ENCODE data around the gene SPRR5. TPM values are rescaled to one million over a fixed set of nuclear protein-coding genes. Genes with fewer than 3 reads are reported as not detected.

Gene SPRR5
- total and polyA plus RNA-seq, 4 donors, result not detected

GRCh38 chr1:152902636-152903035 lies 44.4 kb upstream of the SPRR5 start:
- Histone ChIP-seq H3K4me3 (ENCODE audit: low read depth in 1 of 3, low read length in 3 of 3) (no peak overlapping the region), H3K9me3 (ENCODE audit: control insufficient read depth in 4 of 4, low read length in 3 of 4) (no peaks in the 10 kb centered on the region), H3K4me1 (ENCODE audit: control insufficient read depth in 4 of 4, insufficient read depth in 4 of 4, low read length in 3 of 4) (no peaks in the 10 kb centered on the region), H3K27ac (ENCODE audit: low read depth in 1 of 2, low read length in 2 of 2) (no peak overlapping the region), H3K27me3 (ENCODE audit: control insufficient read depth in 4 of 4, insufficient read depth in 4 of 4, low read length in 3 of 4) (no peaks in the 10 kb centered on the region), H3K9ac (ENCODE audit: low read depth in 1 of 2, low read length in 2 of 2) (no peak overlapping the region), H3K36me3 (ENCODE audit: control insufficient read depth in 4 of 4, insufficient read depth in 3 of 4, low read depth in 1 of 4, low read length in 3 of 4) (no peaks in the 10 kb centered on the region)
- no peak for TF ChIP-seq MAX (IDR thresholded peaks at IDR 0.05)
- no peak for TF ChIP-seq HNF4A (conservative IDR thresholded peaks at IDR 0.05)
- no peak for TF ChIP-seq FOXA1 (IDR thresholded peaks at IDR 0.05)
- DNase-seq (ENCODE audit: low spot score), result no peak
- 82% methylated on average over 4 of the region's 4 CpGs for WGBS

GRCh38 chr1:152904688-152905440 lies 42.1 kb upstream of the SPRR5 start:
- H3K9ac ChIP-seq (ENCODE audit: low read depth in 1 of 2, low read length in 2 of 2), result no peak overlapping the region
- 83% methylated on average over 7 of the region's 7 CpGs for whole genome bisulfite sequencing
- H3K27me3 ChIP-seq (ENCODE audit: control insufficient read depth in 4 of 4, insufficient read depth in 4 of 4, low read length in 3 of 4), result no peaks in the 10 kb centered on the region
- no peaks in the 10 kb centered on the region for H3K4me1 ChIP-seq (ENCODE audit: control insufficient read depth in 4 of 4, insufficient read depth in 4 of 4, low read length in 3 of 4)
- no peaks in the 10 kb centered on the region for H3K36me3 ChIP-seq (ENCODE audit: control insufficient read depth in 4 of 4, insufficient read depth in 3 of 4, low read depth in 1 of 4, low read length in 3 of 4)
- no peak overlapping the region for H3K27ac ChIP-seq (ENCODE audit: low read depth in 1 of 2, low read length in 2 of 2)
- TF ChIP-seq FOXA1 (IDR thresholded peaks at IDR 0.05), result no peak
- TF ChIP-seq MAX (IDR thresholded peaks at IDR 0.05), result no peak
- no peak for TF ChIP-seq ZBTB33 (IDR thresholded peaks at IDR 0.05)
- no peak for TF ChIP-seq FOXA2 (IDR thresholded peaks at IDR 0.05)
- no peak for TF ChIP-seq EGR1 (IDR thresholded peaks at IDR 0.05; ENCODE audit: low read depth in 2 of 2)
- no peak for TF ChIP-seq CTCF (IDR thresholded peaks at IDR 0.05; ENCODE audit: low read depth, low read length, missing input control)
- TF ChIP-seq JUND (IDR thresholded peaks at IDR 0.05), result no peak
- TF ChIP-seq HNF4G (IDR thresholded peaks at IDR 0.05), result no peak
- TF ChIP-seq YY1 (IDR thresholded peaks at IDR 0.05), result no peak
- no peak for TF ChIP-seq REST (IDR thresholded peaks at IDR 0.05)
- TF ChIP-seq TAF1 (conservative IDR thresholded peaks at IDR 0.05), result no peak
- TF ChIP-seq HNF4A (conservative IDR thresholded peaks at IDR 0.05), result no peak
- TF ChIP-seq NR2F2 (IDR thresholded peaks at IDR 0.05), result no peak
- H3K9me3 ChIP-seq (ENCODE audit: control insufficient read depth in 4 of 4, low read length in 3 of 4), result no peaks in the 10 kb centered on the region
- DNase-seq (ENCODE audit: low spot score), result no peak
- H3K4me3 ChIP-seq (ENCODE audit: low read depth in 1 of 3, low read length in 3 of 3), result no peak overlapping the region

Data from liver (tissue), 9 donors.